HG03060 (cell line): Measurements from ENCODE around the gene WDFY2.
"Not testable (repeated sequence)": the region's sequence is repeated elsewhere in the genome, so short reads cannot be mapped to it uniquely, and the experiment has no call there.

ENCODE experiments used
- ATAC-seq: cut with Tn5 transposase; IDR thresholded peaks from one replicate; pipeline ENCODE4 v1.9.1; 2021; ENCODE audit warnings: low read depth, moderate number of reproducible peaks; ENCODE audit not compliant: unreplicated experiment

The WDFY2 gene

DNA sequence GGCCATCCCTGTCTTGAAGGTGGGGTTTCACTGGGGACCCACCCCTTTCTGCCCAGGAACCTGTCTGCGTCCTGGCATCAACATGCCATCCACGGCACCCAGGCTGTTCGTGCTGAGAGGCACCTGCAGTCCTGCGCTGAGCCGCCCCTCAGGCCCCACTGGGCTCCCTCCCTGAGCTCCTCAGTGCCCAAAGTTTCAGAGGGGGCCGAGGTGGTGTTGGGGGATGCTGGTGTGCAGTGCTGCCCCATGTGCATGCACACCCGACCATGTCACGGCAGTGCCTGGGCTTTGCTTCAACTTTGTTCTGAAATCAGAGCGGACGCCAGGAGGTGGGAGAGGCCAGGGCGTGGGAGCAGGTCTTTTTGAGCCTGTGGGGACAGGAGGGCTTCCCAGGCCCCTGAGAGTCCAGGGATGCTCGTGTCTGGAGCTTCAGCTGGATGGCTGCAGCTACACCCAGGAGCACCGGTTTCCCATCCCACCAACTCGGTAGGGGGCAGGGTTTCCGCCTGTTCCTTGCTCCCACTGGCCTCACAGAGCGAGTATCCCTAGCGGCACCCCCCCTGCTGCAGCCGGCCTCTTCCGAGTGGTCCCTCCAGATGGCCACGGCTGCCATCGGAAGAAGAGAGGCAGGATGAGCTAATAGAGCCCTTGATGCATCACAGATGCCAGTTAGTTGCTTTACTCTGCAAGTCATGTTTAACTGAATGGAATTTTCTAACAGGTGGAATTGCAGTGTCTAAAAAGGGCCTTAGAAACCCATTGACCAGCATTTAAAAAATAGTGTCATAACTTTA is 44.0 kb downstream of the WDFY2 start:
- ATAC-seq: no peak

DNA sequence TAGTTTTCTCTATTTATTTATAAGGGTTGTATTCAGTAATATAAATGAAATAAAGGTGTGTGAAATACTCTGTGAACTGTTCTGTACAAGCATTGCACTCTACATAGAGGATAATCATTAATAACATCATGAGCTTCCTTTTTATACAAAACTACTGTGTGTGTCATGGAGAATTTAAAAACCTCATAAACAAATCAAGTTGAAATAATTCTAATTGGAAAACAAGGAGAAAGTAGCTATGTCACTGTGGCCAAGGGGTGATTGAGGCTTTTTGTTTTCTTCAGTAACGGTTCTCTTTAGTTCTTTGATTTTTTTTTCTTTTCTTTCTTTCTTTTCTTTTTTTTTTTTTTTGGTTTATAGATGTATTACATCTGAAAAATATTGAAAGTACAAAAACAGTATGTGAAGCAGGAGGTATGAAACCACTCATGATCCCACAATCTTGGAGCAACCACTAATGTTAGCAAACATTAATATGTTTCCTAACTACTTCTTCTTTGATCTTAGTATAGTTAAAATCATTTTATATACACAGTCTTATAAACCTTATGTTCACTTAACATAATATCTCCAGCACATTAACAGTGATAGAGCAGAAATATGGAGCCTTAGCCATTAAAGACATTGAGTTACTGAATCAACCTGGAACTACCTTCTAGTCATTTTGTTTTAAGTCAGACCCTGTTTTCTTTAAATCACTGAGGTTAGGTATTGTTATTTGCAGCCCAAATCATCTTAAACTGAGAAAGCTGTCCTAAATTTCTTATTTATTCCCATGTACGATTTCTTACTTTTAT is 45.4 kb downstream of the WDFY2 start:
- ATAC-seq: no peak

DNA sequence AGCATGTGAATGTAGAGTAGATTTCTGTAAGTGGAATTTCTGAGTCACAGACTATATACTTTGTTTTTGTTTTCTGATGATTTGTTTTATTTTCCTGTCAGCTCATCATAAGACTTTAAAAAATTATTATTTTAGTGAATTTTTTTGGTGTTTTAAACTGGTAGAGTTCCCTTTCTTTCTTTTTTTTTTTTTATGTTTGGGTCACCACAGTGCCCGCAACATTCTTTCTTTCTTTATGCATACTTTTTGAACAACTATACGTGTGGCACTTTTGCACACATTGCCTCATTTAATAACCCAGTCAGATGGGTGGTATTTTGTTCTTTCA is 46.0 kb downstream of the WDFY2 start:
- ATAC-seq: no peak

DNA sequence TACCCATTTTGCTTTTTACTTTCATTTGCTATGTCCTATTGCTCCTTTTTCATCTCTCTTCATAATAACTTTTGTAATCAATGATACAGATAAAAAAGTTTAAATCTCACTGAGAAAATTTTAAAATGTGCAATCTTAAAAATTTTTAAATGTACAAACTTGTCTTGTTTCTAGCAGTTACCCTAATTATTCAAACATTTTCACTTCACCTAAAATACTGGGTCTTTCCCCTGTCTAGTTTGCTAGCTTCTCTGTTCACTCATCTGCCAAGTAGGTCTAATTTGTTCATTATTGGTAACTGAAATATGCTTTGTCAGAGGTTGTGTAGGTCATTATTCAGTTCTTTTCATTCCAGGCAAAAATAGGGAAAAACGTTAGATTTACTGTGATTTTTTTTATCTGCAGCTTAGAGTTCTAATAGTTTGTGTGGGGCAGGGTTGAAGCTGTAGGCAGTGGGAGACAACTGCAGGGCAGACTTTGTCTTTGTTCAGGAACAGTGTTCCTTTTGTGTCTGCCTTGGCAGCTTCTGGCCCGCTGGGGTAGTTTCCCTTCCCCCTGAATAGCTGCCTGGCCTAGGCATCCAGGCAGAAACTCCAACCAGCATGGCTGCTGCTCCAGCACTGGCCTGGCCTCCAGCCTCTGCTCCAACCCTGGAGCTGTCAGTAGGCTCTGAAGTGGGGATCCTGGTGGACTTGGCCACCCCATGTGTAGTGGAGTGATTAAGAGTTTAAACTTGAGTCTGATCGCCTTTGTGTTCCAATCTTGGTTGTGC is 48.5 kb downstream of the WDFY2 start:
- no peak for ATAC-seq

DNA sequence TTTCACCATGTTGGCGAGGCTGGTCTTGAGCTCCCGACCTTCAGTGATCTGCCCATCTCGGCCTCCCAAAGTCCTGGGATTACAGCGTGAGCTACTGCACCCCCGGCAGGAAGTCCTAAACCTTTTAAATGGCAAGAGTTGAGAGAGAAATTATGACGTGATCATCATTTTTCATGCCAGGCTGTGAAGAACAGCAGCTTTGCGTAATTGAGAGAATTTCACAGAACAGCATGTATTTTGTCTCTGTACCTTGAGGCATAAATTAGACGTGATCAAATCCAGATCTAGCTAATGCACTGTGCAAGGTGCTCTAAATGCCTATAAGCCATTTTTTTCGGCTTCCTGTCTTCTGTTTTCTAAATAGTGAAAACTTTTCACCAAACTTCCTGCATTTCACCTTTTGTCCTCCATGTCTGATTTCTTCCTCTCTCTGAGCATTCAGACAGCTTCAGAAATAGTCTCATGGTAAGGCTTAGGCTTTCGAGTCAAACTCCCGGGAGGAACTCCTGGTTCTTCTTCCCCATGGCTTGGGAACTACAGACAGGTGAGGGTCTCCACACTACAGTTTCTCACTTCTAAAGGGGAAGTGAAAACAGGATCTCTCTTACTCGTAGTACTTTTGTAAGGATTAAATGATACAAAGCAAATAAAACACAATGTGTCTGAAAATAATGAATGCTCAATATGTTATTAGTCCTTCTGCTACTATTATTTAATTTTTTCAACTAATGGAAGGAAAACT is 51.0 kb downstream of the WDFY2 start:
- no peak for ATAC-seq

DNA sequence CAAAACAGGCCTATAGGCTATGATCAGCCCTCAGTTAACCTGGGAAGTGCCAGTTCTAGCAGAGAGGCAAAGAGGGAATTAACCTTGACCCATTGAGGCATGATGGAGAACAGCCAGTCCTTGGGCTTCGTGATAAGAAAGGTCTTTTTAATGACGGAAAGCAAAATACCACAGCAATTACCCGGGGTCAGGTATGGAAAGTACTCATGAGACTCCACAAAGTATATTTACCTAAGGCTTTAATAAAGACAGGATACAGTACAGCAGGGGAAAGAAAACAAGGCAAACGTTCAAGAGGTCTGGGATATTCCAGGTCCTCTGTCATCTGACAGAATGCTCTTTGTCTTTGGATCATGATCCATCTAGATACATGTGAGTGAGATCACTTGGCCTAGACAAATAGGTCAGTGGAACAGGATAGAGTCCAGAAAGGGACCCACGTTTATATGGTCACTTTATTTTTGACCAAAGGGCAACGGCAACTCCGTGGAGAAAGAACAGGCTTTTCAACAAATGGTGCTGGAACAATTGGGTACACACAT is 52.2 kb downstream of the WDFY2 start:
- no peak for ATAC-seq

DNA sequence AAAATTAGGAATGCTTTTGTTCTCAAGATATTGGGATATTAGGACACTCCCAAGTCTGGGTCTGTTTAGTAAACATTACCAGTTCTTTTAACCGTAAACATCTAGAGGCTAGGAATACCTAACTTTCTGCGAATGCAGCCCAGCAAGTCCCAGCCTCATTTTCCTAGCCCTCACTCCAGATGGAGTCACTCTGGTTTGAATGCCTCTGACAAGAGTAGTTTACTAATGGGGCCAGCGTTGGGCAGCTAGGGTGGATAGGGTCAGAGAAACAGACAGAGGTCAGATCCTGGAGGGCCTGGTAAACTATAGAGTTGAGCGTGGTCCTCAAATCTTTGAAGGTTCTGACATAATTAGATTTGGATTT is 53.6 kb downstream of the WDFY2 start:
- ATAC-seq: no peak

DNA sequence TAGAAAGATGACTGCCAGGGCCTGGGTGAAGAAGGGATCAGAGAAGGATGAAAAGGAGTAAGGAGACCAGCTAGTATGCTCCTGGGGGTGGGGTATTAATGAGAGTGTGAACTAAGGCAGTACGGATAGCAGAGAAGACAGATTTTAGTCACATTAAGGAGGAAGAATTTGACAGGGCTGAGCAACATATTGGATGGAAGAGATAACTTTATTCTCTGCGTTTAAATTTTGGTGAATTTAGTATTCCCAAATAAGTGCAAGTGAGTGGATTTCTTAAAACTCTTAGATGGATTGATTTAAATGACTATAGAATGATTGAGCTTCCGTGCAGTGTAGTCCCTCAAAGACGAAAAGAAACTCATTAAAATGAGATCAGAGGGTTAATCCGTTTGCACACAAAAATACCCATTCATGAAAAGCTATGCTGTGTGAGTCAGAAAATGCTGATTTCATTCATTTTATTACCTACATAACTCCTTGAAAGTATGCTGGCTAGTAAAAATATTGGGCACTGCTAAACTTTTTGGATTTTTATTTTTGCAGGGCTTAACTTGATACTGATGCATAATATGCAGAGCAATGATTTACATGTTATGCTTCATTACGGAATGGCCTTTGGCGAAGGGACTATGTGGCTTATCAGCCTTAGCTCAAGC is 54.1 kb downstream of the WDFY2 start:
- ATAC-seq: no peak

DNA sequence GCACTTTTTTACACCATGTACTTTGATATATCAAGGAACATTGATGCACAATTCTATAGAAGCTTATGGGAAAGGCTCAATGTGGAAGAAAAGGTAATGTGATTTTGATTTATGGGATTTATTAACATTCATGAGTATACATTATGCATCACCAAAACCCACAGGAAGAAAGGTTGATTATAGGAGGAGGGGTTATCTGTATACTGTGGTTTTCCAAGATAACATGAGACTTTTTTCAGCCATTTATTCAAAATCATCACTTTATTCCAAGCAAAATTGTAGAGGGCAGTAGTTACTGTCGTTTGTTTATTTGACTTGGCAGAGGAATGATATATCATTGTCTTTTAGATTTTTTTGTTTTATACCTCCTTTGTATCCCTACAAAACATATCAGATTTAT is 54.9 kb downstream of the WDFY2 start:
- ATAC-seq: no peak

DNA sequence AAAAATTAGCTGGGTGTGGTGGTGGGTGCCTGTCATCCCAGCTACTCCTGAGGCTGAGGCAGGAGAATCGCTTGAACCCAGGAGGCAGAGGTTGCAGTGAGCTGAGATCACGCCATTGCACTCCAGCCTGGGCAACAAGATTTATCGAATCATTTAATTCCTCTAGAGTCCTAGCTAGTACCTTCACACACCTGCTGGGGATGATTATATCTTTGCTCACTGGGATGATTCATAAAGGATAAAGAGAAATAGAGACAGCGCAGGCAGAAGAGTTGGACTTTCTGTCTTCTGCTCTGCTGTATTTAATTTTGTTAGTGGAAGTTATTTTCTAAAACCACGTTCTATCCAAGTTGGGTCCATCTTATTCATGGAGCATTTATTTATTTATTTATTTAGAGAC is 56.4 kb downstream of the WDFY2 start:
- not testable (repeated sequence) for ATAC-seq

DNA sequence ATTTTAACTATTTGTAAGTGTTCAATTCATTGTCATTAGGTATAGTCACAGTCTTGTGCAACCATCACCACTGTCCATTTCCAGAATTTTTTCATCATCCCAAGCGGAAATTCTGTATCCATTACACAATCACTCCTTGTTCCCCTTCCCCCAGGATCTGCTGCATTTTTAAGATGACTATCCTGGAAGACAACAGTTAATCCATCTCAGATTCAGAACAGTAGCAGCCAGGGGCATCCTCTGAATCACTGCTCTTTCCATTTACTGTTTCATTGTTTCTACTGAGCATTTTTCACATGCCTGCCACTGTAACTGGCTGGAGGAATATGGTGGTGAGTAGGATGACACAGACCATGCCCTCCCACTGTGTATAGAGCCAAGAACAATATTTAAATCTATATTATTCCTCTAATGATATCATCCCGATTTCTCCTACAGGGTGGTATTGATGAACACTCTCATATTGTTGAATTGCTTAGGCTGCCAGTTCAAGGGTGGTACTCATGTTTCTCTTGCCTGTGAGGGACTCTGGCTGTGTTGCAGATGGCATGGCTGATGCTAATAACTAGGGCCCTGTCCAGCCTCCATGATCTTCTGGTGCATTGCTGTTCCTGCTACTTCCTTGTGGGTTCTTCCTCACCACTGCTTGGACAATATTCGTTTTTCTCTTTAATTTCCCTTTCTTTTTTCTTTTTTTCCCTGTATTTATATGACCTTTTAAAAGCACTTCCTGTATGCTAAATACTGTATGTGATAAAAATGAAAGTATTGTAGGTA is 59.0 kb downstream of the WDFY2 start:
- no peak for ATAC-seq

DNA sequence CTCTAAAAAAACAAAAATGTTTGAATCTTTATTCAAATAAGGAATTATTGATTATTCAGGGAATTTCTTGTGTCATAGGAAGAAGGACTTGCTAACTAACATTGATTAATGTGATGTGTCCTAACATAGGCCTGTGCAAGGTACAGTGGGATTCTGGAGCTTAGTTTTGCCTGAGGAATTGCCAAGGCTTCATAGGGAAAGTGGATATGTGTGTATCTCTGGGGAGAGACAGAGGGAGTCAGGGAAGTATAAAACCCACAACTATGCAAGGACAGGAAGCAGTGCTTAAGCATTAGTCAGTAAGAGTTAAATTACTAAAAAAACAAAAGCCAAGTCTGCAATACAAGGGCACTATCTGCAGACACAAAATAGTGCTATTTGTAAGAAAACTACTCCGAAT is 59.6 kb downstream of the WDFY2 start:
- no peak for ATAC-seq

DNA sequence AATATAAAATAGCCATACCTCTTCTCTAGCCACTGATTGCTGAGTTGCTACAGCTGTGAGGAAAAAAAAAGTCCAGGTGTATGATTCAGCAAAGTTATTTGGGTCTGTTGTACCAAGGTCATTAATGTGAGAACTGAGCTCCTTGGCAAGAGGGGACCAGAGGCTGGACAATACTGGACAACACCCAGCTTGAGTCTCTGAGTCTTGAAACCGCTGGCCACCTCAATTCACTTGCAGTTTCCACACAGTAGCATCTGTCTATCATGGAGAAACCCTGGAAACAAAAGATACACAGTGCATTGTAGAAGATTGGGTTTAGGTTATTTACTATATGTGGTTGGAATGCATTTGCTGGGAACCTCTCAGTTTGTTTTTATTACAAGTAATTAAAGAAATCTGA is 60.4 kb downstream of the WDFY2 start:
- ATAC-seq: no peak

DNA sequence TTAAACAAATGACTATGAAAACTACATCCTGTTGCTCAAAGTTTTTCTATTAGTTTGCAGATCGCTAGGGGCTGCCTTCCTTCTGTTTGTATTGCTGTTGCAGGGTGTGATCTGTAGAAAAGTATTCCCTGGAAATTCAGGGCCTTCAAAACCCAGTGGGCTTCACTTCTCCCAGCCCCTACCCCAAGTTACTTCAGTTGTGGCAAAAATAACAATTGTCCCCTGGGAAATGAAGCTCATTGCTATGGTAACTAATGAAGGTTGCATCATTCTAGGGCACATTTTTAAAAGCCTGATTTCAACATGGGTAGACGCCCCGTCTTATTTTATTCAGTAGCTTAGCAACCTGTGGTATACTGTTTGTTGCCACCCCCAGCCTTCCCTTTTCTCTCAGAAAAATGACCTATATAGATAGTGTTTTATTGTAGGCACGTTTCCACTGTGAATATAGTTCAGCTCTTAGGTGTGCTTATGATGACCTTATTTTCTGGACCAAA is 60.9 kb downstream of the WDFY2 start:
- no peak for ATAC-seq

DNA sequence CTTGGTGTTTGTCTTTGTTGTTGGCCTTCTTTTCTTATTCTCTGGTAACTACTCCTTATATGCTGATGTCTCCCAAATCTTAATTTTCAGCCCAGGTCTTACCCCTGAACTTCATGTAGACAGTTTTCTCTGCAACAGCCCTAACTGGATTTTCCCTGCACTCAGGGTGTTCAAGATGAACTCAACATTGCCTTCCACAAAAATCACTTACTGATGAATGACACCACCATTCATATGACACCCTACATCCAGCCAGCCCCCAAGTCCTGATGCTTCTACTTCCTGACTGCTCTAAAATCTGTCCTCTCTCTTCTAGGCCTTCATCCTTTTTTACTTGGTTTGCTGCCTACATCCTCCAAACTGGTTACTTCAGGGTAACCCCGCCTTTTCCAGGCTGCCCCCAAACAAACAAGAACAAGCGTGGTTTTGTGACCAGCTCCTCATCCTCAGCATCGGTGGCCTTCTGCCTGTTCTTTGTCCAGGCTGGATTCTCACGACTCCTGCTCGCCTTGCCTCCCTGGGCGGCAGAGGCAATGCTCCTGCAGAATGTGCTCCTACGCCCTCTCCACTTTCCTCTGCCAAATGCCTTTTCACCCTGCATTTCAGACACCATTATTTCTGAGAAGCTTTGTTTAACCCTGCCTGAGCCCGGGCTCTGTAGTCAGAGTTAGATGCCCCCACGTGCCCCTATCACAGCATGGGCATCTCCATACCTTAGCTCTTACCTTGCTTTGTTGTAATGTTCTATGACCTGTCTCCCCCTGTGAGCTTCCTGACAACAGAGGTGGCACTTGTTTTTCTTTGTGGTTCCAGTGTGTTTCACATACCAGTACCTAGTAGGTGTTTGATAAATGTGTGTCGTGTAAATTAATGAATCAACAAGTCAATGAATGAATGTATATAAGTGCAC is 61.8 kb downstream of the WDFY2 start:
- ATAC-seq: no peak

DNA sequence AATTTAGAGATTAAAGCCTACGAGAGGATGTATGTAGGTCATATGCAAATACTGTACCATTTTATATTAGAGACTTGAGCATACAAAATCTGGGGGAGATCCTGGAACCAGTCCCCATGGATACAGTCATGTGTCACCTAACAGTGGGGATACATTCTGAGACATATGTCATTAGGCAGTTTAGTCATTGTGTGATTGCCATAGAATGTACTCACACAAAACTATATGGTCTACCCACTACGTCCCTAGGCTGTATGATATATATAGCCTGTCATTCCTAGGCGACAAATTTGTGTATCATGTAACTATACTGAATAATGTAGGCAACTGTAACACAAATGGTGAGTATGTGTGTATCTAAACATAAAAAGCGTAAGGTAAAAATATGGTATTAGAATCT is 62.8 kb downstream of the WDFY2 start:
- ATAC-seq: no peak

DNA sequence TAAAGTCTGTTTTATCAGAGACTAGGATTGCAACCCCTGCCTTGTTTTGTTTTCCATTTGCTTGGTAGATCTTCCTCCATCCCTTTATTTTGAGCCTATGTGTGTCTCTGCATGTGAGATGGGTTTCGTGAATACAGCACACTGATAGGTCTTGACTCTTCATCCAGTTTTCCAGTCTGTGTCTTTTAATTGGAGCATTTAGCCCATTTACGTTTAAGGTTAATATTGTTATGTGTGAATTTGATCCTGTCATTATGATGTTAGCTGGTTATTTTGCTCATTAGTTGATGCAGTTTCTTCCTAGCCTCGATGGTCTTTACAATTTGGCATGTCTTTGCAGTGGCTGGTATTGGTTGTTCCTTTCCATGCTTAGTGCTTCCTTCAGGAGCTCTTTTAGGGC is 67.9 kb downstream of the WDFY2 start:
- not testable (repeated sequence) for ATAC-seq
